Measurements from ENCODE around the gene PLPP2. TPM values are rescaled to one million over a fixed set of nuclear protein-coding genes. Genes with fewer than 3 reads are reported as not detected.

PLPP2 gene
- total RNA-seq, 2 donors from 2014 or later = 0.82 to 3.3 TPM

GRCh38 chr19:289651-290371 lies 1.4 kb downstream of the PLPP2 start:
- H3K27me3 ChIP-seq = peaks cover 0 to 23% of the 10 kb centered on the region in 2 donors
- no peaks in the 10 kb centered on the region for H3K9me3 ChIP-seq
- no peak for DNase-seq (ENCODE audit: low spot score)
- no peak overlapping the region for H3K4me3 ChIP-seq
- TF ChIP-seq, protein P1, sequence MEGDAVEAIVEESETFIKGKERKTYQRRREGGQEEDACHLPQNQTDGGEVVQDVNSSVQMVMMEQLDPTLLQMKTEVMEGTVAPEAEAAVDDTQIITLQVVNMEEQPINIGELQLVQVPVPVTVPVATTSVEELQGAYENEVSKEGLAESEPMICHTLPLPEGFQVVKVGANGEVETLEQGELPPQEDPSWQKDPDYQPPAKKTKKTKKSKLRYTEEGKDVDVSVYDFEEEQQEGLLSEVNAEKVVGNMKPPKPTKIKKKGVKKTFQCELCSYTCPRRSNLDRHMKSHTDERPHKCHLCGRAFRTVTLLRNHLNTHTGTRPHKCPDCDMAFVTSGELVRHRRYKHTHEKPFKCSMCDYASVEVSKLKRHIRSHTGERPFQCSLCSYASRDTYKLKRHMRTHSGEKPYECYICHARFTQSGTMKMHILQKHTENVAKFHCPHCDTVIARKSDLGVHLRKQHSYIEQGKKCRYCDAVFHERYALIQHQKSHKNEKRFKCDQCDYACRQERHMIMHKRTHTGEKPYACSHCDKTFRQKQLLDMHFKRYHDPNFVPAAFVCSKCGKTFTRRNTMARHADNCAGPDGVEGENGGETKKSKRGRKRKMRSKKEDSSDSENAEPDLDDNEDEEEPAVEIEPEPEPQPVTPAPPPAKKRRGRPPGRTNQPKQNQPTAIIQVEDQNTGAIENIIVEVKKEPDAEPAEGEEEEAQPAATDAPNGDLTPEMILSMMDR (IDR thresholded peaks at IDR 0.05) = no peak
- H3K27ac ChIP-seq = no peak overlapping the region
- H3K36me3 ChIP-seq = no peaks in the 10 kb centered on the region
- peaks cover 0 to 25% of the 10 kb centered on the region in 2 donors for H3K4me1 ChIP-seq

- no peak overlapping the region for H3K27ac ChIP-seq
- H3K27me3 ChIP-seq = peaks cover 0 to 23% of the 10 kb centered on the region in 2 donors
Observed at GRCh38 chr19:288911-289310, 2.3 kb downstream of the PLPP2 start.

GRCh38 chr19:287381-287871 lies 3.8 kb downstream of the PLPP2 start:
- DNase-seq (ENCODE audit: low spot score) = no peak
- TF ChIP-seq, protein P1 (IDR thresholded peaks at IDR 0.05) = no peak

More at GRCh38 chr19:288911-289310, 2.3 kb downstream of the PLPP2 start:
- Histone ChIP-seq H3K9me3 (no peaks in the 10 kb centered on the region), H3K4me3 (no peak overlapping the region), H3K4me1 (peaks cover 0 to 16% of the 10 kb centered on the region in 2 donors), H3K36me3 (no peaks in the 10 kb centered on the region)
- TF ChIP-seq, protein P1 (IDR thresholded peaks at IDR 0.05) = no peak
- DNase-seq (ENCODE audit: low spot score) = no peak

GRCh38 chr19:283395-283794 lies 7.8 kb downstream of the PLPP2 start:
- H3K27me3 ChIP-seq = no peaks in the 10 kb centered on the region
- no peaks in the 10 kb centered on the region for H3K36me3 ChIP-seq
- no peak overlapping the region for H3K27ac ChIP-seq
- DNase-seq (ENCODE audit: low spot score) = no peak
- H3K9me3 ChIP-seq = no peaks in the 10 kb centered on the region
- no peak overlapping the region for H3K4me3 ChIP-seq
- TF ChIP-seq, protein P1 (IDR thresholded peaks at IDR 0.05) = no peak
- no peaks in the 10 kb centered on the region for H3K4me1 ChIP-seq

More at GRCh38 chr19:287381-287871, 3.8 kb downstream of the PLPP2 start:
- Histone ChIP-seq H3K4me3 (no peak overlapping the region), H3K27ac (no peak overlapping the region), H3K4me1 (peaks cover 0 to 15% of the 10 kb centered on the region in 2 donors), H3K36me3 (no peaks in the 10 kb centered on the region), H3K27me3 (peaks cover 0 to 18% of the 10 kb centered on the region in 2 donors), H3K9me3 (no peaks in the 10 kb centered on the region)

- DNase-seq (ENCODE audit: low spot score) = no peak
- Histone ChIP-seq H3K27ac (no peak overlapping the region), H3K27me3 (no peaks in the 10 kb centered on the region), H3K4me3 (no peak overlapping the region), H3K9me3 (no peaks in the 10 kb centered on the region), H3K36me3 (no peaks in the 10 kb centered on the region), H3K4me1 (no peaks in the 10 kb centered on the region)
- TF ChIP-seq, protein P1 (IDR thresholded peaks at IDR 0.05) = no peak
Observed at GRCh38 chr19:282501-282900, 8.7 kb downstream of the PLPP2 start.
